ENCODE measurements around the gene MRPL17.
A peak's percentile ranks its signal among the peaks of the same experiment; 100 is the strongest.

Gene MRPL17

DNA sequence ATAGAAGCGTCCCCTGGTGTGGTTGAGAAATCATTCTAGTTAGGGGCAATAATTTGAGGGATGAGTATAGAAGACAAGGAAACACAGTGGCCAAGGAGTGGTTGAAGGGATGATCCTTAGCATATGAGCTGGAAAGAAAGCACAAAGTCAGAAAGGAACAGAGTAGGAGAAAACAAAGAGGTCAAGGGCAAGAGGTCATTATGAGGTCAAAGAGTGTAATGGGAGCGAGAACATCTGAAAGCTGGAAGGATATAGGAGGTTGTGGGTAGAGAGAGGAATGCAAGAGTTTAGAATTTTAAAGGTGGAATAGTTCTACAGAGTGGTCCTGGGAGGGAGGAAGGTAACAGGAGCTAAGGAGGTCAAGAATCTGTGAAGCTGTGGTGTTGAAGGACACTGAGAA lies 29.5 kb downstream of the MRPL17 start:
- no peak for DNase-seq

DNA sequence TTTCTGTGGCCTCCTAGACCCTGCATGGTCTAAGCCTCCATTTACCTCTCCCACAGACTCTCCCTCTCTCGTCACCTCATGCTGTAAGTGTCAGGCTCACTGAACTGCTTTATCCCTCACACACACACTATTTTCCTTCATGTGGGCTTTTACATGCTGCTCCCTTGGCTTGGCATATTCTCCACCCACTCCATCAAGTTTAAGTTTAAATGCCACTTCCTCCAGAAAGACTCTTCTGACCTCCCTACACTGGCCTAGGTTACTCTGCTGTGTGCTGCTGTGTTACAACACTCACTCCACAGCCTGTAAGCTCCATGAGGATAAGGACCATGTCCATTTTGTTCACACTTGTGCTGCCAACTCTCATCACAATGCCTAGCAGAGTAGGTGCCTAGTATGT lies 30.0 kb downstream of the MRPL17 start:
- no peak for DNase-seq

DNA sequence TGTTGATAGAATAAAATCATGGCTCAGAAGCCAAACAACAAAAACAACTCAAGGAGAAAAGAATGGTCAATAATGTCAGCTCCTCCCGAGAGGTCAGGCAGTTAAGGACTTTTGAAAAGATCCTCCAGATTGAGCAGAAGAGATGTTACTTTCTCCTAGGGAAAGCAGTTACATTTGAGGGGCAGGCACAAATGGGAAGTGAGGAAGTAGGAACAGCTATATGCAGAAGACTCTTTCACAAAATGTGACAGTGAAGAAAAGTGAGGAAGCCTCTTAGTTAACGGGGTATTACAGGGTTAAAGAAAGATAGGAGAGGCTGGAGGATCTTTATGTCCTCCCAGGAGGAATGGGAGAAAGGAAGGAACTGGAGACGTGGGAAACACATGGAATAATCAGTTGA lies 31.0 kb downstream of the MRPL17 start:
- DNase-seq = no peak

DNA sequence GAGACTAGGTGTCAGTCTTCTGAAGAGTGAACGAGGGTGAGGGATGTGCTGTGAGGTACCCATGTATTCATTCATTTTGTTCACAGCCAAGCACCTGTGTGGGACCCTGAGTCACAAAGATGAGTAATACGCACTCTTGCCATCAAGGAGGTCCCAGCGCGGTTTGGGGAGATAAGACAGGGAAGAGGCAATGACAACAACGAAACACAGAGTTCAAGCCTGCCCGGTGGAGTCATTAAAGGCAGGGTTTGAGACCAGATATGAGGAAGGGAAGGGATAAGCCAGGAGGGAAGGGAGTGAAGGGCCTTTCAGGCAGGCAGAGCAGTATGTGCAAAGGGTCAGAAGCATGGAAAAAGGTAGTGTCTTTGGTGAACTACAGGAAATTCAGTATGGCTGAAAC lies 32.2 kb downstream of the MRPL17 start:
- DNase-seq = no peak

DNA sequence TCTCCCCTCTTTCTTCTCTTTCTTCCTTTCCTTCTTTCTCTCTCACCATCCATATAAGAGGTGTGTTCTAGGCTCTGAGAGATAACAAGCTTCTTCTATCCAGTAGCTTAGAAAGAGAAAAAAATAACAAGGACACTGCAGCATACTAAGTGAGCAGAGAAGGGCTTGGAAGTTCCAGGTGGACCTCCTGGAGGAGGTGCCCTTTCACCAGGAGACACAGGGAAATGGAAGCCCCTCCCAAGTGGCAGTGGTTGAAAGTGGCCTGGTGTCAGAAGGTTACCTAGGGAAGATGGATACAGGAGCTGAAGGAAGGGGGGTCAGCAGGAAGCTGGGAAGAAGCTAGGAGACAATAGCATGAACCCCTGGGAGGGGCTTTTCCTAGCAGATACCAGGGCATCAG lies 33.0 kb downstream of the MRPL17 start:
- no peak for DNase-seq

DNA sequence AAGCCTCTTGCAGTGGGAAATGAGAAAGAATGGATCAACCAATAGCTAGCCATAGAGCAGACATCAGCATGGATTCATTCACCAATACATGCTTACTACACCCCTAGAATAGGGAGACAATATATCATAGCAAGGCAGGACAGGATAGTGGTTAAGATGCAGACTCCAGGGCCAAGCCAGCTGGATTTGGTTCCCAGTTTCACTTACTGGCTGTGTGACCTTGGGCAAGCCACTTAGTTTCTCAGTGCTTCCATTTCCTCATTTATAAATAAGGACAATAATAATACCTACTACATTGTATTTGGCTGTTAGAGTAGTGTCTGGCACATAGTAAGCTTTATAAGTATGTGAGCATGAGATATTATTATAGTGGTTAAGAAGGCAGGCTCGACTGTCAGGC lies 34.6 kb downstream of the MRPL17 start:
- DNase-seq = no peak

DNA sequence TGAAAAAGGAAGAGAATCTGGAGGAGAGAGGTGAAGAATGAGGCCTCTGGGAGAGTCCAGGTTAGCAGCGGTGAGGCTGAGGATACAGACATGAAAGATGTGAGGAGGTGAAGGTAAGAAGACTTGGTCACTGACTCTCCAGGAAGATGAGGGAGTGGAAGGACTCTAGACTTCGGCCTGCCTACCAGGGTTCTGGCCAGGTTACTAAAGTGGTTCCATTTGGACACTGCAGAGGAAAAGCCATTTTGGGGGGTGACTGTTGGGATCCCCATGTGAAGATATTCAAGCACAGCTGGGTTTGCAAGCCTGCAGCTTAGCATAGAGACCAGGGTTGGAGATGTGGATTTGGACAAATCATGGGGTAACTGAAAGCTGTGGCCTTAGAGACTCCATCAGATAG lies 35.3 kb downstream of the MRPL17 start:
- DNase-seq = no peak

DNA sequence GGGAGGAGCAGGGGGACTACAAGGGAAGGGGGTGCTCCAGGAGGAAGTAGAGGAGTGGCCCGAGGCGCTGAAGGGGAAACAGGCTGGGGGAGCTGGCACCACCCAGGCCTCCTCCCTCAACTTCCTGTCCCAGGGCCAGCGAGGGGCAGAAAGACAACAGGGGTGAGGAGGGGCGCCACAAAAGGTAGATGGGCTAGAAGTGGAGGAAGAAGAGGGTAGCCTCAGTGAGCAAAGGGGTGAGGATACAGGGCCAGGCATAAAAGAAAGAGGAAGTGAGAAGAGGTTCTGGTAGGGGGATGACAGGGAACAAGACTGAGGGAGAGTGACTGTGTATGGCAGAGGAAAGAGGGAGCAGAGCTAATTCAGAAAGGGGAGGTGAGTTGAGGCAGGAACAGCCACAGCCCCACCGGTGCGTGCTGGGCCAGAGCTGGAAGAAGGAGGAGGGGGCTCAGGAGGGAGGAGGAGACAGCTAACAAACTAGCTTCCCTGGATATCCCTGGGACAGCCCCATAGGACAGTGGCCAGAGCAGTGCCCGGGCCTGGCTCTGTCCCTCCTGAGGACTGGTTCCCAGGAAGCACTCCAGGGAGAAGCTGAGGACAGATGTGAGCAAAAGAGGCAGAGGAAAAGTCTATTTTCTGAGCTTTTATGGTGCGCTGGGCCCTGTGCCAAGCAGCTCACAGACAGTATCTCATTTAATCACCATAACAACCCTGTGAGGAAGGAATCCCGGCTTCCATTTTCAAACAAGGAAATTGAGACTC lies 36.0 kb downstream of the MRPL17 start:
- DNase-seq = peak; percentile 34

DNA sequence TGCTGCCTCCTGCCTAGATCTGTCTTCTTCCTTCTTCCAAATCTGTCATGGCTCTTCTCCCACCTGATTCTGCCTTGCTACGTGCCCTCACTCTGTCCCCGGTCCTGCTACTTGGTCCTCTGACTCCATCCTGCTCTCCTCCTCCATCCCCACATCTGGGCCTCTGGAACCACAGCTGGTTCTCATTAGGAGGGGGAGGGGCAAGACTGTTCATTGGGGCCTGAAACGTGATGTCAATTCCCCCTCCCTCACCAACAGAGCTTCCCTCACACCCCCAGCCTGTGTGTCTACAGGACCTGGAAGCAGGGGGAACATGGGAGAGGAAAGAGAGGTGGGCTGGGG lies 36.6 kb downstream of the MRPL17 start:
- no peak for DNase-seq

DNA sequence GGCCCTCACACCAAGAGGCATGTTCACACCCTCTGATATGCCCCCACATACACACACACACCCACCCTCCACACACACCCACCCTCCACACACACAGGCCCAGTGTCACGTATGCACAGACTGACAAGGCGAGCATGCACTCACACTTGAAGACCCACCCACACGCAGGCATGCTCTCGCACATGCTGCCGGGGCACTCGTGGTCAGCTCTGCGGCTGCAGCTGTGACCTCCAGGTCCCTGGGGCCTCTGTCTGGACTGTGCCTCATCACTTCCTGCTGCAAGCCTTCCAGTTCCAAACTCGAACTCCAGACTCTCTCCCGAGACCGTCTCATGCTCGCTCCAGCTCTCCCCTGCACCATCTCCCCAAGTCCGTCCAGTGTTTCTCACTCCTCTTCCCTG lies 37.1 kb downstream of the MRPL17 start:
- no peak for DNase-seq

DNA sequence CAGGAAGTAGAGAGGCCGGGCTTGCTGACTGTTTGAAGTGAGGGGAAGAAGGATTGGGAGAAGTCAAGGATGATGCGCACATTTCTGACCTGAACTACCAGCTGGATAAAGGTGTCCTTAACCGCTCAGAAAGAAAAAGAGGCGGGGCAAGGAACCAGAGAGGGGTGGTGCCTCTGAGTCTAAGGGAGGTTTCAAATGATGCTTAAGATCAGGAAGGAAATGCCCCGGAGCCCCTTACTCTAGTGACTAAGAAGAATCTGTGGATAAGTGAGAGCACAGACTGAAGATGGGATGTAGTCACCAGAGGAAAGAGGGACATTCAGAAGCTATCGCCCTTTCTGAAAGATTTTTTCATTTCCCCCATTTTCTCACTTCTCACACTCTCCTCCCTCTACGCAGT lies 40.2 kb downstream of the MRPL17 start:
- DNase-seq = no peak

DNA sequence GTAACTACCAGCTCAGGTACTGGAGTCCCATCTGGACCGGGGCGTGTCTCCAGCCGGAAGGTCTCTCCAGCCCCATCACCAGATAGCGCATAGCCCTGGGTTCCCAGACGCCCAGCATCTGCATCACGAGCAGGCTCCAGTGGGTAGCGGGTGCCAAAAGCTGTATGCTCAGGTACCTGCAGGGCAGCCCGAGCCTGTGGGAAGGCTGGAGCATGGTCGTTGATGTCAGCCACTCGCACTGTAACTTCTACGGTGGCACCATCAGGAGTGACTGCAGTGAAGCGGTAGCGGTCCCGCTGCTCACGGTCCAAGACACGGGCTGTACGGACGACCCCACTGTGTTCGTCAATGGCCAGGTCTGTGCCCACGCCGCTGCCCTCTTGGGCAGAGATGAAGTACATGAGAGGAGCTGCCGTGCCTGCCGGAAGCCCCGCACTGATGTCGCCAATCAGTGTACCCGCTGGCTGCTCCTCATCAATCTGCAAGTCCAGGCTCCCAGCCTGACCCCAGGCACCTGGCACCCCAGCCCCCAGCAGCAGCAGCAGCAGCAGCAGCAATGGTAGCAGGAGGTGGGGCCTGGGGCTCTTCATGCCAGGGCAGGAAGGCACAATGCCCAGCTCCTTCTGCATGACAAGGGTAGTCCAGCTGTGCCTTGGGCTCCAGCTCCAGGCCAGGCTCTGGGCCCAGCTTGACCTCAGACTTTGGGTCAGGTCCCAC lies 42.0 kb downstream of the MRPL17 start:
- no peak for DNase-seq

DNA sequence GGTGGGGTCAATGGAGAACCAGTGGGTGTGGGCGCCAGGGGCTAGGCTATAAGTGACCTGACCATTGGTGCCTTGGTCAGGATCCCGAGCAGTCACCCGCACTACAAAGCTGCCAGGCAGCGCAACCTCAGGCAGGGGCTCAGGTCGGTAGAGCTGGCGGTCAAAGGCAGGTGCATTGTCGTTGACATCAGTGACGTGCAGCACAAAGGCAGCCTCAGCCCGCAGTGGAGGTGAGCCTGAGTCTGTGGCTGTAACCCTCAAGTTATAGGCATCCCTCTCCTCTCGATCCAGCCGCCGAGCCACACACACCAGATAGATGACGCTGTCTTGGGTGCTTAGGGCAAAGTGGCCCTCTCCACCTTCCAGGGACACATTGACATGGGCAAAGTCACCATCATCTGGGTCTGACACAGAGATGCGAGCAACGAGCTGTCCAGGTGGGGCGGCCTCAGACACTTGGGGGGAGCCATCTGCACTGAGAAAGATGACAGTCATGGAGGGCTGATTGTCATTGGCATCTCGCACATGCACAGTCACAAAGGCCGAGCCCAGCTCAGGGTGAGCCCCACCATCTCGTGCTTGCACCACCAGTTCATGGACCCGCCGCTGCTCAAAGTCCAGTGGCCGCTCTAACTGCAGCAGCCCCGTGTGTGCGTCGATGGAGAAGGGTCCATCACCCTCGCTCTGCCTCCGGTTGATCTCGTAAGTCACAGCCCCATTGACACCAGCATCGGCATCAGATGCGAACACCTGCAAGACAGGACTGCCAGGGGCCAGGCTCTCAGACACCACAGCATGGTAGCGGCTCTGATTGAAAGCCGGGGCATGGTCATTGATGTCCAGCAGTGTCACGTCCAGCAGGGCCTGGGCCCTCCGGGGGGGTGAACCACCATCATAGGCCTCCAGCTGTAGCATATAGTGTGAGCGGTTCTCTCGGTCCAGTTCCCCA lies 42.8 kb downstream of the MRPL17 start:
- no peak for DNase-seq

DNA sequence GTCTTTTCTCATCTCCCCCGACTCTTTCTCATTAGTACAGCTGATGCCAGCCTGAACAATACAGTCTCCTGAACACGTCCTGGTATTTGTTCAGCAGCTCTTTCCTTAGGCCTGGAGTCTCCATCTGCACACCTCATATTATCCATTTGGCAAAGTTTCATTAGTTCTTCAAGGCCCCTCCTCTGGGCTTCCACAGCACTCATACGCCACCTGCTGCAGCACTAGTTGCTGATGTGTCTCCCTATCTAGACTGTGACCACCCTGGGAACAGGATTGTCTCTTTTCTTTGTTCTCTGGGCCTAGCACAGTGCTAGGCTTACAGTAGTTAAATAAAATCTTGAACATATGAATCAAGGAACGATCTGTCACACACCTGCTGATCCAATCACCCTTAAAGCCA lies 44.7 kb downstream of the MRPL17 start:
- DNase-seq = no peak

DNA sequence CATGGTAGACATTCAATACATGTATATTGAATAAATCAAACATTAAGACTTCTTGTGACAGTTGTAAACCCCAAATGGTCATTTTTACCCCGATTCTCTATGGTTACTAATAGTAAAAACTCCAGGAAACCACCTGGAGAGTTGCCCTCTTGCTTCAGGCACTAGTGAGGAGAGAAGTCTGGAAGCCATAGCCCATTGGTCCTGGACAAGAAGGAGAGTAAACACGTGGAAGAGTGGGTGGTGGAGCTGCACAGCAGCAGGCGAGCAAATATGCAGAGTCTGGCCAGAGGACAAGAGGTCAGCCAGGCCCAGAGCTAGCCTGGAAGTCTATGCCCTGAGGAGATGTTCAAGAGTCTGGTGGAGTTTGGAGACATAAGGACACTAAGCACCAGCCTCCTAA lies 45.3 kb downstream of the MRPL17 start:
- no peak for DNase-seq

DNA sequence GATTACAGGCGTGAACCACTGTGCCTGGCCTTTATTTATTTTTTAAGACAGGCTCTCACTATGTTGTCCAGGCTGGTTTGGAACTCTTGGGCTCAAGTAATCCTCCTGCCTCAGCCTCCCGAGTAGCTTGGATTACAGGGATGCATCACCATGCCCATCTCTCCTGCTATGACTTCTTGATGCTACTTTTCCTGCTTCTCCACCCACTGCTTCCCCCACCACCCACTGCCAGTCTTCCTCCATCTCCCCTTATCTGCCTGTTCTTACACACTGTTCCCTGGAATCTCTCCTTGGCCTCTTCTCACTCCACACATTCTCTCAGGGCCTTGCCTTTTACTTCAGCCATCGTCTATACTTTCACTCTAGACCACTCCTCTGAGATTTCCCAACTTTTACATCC lies 46.7 kb downstream of the MRPL17 start:
- DNase-seq = no peak

DNA sequence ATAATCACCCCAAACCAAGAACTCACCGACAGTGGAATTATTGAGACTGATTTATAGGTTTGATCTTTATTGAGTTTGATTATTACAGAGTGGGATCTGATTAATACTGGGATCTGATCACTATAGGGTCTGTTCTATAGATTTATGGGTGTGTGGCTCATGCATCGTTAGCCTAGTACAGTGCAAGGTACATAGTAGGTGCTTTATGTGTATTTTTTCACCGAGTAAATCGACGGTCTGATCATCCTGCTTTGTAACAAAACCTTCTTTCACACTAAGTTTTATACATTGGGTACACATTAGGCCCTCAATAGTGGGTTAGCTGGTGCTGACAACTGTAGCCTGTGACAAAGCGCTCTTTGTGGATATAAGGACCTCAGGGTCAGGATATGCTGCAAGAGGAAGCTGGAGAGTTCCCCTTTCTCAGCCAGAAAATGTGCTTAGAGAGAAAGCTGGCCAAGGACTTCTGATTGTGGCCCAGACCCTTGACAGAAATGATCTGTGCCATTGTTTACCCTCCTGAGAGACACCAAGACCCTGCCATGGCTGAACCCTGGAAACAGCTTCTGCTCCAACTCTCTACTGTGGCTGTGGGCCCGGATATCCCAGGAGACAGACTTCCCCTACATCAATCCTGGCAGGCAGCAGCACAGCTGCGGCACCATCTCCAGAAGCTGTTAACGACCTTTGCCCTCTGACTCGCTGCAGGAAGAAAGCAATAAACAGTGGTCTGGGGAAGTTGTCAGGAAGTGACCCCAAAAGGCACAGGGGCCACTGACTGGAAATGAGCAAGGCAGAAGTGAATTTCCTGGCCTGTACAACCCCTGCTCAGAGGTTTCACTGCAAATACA lies 47.8 kb downstream of the MRPL17 start:
- DNase-seq = no peak

DNA sequence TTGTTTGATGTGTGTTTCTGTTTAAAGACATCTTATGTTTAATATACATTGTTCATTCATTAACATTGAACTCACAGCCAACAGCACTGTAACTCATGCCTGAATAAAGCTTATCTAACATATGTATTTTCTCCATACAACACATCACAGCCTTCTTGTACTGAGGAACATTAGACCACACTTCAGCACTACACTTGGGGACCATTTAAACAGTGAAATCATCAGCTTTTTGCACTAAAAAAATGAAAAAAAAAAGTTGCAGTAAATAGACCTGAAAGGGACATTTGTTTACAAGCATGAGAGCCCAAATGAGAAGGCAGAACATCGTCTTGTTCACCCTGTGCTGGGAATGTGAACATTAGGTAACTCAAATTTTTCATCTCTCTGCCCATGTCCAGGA lies 48.6 kb downstream of the MRPL17 start:
- no peak for DNase-seq

DNA sequence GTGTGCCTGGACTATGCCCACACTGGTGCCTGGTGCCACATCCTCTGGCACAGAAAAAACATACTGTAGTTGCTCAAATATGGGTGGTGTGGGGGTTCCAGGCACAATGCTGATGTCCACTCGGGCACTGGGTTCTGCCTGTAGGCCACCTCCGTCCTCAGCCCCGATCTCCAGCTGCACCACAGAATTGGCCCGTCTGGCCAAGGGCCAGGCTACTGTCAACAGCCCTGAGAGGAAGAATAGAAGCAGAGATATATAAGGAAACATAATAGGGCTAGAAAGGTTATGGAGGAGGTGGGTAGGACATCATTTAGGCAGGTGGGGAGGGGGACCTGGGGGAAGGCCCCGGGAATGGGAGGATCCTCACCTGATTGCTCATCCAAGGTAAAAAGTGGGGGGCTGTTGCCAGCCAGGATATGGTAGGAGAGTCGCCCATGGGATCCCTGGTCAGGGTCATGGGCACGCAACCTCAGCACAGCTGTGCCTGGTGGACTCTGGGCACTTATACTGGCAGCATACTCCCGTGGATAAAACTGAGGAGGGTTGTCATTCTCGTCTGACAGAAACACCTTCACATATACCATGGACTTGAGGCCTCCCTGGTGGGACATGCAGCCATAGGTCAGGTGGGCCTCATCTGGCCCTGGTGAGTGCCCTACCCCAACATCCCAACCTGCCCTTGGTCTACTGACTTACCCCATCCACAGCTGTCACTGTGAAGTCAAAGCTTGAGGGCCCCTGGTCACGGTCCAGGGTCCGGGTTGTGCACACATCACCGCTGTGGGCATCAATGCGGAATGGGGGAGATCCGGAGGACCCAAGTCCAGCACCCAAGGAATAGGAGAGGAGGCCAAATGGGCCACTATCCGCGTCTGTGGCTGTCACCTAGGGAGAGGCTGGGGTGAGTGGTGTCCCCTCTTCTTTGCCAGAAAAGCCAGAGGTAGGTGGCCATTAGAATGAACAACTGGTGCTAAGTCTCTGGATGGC lies 49.4 kb downstream of the MRPL17 start:
- no peak for DNase-seq

DNA sequence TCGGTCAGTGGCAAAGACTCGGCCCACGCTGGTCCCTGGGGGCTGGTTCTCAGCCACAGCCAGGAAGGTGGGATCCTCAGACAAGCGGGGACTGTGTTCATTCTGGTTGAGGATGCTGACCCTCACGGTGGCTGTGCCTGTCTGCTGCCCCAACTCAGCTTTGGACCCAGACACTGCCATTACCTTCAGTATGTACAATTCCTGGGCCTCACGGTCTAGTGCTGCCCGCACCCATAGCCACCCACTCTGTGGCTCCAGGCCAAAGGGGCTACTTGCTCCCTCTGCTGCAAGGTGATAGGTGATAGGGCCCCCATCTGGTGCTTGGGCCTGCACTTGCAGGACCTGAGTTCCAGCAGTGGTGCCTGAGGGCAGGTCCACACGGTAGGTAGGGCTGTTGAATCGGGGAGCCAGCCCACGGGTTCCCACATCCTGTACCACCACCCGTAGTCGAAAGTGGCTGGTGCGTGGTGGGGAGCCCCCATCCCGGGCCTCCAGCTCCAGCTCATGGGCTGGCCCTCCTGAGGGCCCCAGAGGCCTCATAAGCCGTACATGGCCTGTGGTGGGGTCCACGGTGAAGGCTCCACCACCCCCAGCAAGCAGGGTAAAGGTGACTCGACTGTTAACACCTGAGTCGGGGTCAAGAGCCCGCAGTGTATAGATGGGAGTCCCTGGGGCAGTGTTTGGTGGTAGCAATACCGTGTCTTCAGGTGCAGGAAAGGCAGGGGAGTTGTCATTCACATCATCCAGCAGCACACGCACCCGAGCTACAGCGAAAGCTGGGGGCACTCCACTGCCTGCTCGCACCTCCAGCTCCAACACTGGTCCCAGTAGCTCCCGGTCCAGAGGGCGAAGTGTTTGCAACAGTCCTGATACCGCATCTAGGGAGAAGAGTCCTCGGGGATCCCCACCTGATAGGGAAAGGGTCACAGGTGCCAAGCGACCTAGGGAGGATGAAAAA lies 50.7 kb downstream of the MRPL17 start:
- no peak for DNase-seq
